ENCODE measurements around the gene G6PD.

DNA sequence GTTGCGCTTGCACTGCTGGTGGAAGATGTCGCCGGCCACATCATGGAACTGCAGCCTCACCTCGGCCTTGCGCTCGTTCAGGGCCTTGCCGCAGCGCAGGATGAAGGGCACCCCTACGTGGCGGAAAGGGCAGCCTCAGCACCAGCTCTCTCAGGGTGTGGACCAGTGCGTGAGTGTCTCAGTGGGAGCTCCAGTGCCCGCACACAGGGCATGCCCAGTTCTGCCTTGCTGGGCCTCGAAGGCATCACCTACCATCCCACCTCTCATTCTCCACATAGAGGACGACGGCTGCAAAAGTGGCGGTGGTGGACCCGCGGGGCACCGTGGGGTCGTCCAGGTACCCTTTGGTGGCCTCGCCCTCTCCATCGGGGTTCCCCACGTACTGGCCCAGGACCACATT is 14.0 kb downstream of the G6PD start:
- TF ChIP-seq CTCF (IDR thresholded peaks at IDR 0.05; ENCODE audit: insufficient read depth, low read length) = no peak
- TF ChIP-seq POLR2AphosphoS5 (IDR thresholded peaks at IDR 0.05; ENCODE audit: low read depth) = no peak
- TF ChIP-seq GABPA (IDR thresholded peaks at IDR 0.05; ENCODE audit: low read depth) = no peak
- no peak for TF ChIP-seq REST (IDR thresholded peaks at IDR 0.05; ENCODE audit: insufficient replicate concordance, low read depth)

Measured in HL-60 (cell line).